H9 (cell line): ENCODE results near the gene SDK1. TPM values are rescaled to one million over a fixed set of nuclear protein-coding genes. Genes with fewer than 3 reads are reported as not detected.

Experiments used
- DNase-seq: peaks from one replicate; pipeline ENCODE4 v3.0.0-alpha.2; 2017
- H2AFZ ChIP-seq: one replicate; pipeline ENCODE4 v1.6.1; 2013; ENCODE audit warnings: mild to moderate bottlenecking, low read length, control low read depth, moderate library complexity
- H2AK5ac ChIP-seq: 2 replicates; pipeline ENCODE4 v1.6.1; 2013; ENCODE audit warnings: low read length, control low read depth, mixed read lengths; ENCODE audit not compliant: insufficient read length
- H2BK120ac ChIP-seq: one replicate; pipeline ENCODE4 v1.6.1; 2013; ENCODE audit warnings: low read depth, mild to moderate bottlenecking, low read length, control low read depth, inconsistent platforms; ENCODE audit not compliant: poor library complexity, severe bottlenecking
- H2BK12ac ChIP-seq: 2 replicates; pipeline ENCODE4 v1.6.1; 2013; ENCODE audit warnings: low read length, control low read depth, mixed read lengths, low read depth; ENCODE audit not compliant: insufficient read length
- H2BK15ac ChIP-seq: 2 replicates; pipeline ENCODE4 v1.6.1; 2013; ENCODE audit warnings: low read depth, low read length, control low read depth
- H2BK20ac ChIP-seq: one replicate; pipeline ENCODE4 v1.6.1; 2013; ENCODE audit warnings: low read depth, mild to moderate bottlenecking, low read length, control low read depth, inconsistent platforms; ENCODE audit not compliant: poor library complexity, severe bottlenecking
- H2BK5ac ChIP-seq: 2 replicates; pipeline ENCODE4 v1.6.1; 2013; ENCODE audit warnings: low read length, control low read depth, mixed read lengths; ENCODE audit not compliant: insufficient read length
- H3K14ac ChIP-seq: 2 replicates; pipeline ENCODE4 v1.6.1; 2013; ENCODE audit warnings: low read length, control low read depth; ENCODE audit not compliant: insufficient read depth
- H3K18ac ChIP-seq: 2 replicates; pipeline ENCODE4 v1.6.1; 2013; ENCODE audit warnings: low read depth, mild to moderate bottlenecking, mixed read lengths, low read length, control low read depth; ENCODE audit not compliant: insufficient read length
- H3K23ac ChIP-seq: 2 replicates; pipeline ENCODE4 v1.6.1; 2013; ENCODE audit warnings: low read length, control low read depth, mixed read lengths, low read depth; ENCODE audit not compliant: insufficient read length
- H3K23me2 ChIP-seq: 2 replicates; pipeline ENCODE4 v1.6.1; 2013; ENCODE audit warnings: low read depth, mild to moderate bottlenecking, mixed read lengths, low read length, control low read depth; ENCODE audit not compliant: insufficient read length, poor library complexity, severe bottlenecking
- H3K27ac ChIP-seq: 2 replicates; pipeline ENCODE4 v1.5.1; 2013; ENCODE audit warnings: low read length, control low read depth, mixed read lengths, low read depth; ENCODE audit not compliant: insufficient read length
- H3K27me3 ChIP-seq: 2 replicates; pipeline ENCODE4 v1.6.1; 2013; ENCODE audit warnings: low read length, control low read depth, inconsistent platforms; ENCODE audit not compliant: insufficient read depth
- H3K4ac ChIP-seq: 2 replicates; pipeline ENCODE4 v1.6.1; 2013; ENCODE audit warnings: low read depth, mild to moderate bottlenecking, control low read depth, inconsistent platforms, low read length, moderate library complexity
- H3K4me1 ChIP-seq: 2 replicates; pipeline ENCODE4 v1.6.1; 2013; ENCODE audit warnings: low read length, control low read depth, inconsistent platforms; ENCODE audit not compliant: insufficient read depth
- H3K4me2 ChIP-seq: 2 replicates; pipeline ENCODE4 v1.6.1; 2013; ENCODE audit warnings: low read length, control low read depth, mixed read lengths; ENCODE audit not compliant: insufficient read length, insufficient read depth
- H3K56ac ChIP-seq: 2 replicates; pipeline ENCODE4 v1.6.1; 2013; ENCODE audit warnings: low read depth, mild to moderate bottlenecking, mixed read lengths, low read length, control low read depth; ENCODE audit not compliant: insufficient read length
- H3K79me1 ChIP-seq: 2 replicates; pipeline ENCODE4 v1.6.1; 2013; ENCODE audit warnings: low read depth, mild to moderate bottlenecking, moderate library complexity, low read length, control low read depth, inconsistent platforms; ENCODE audit not compliant: insufficient read depth, poor library complexity, severe bottlenecking
- H3K79me2 ChIP-seq: 2 replicates; pipeline ENCODE4 v1.6.1; 2013; ENCODE audit warnings: low read length, control low read depth, inconsistent platforms; ENCODE audit not compliant: insufficient read depth
- H3K9ac ChIP-seq: 2 replicates; pipeline ENCODE4 v1.6.1; 2013; ENCODE audit warnings: low read length, control low read depth, mixed read lengths; ENCODE audit not compliant: insufficient read length; ENCODE audit errors: extremely low read depth
- H3K9me3 ChIP-seq: one replicate; pipeline ENCODE4 v1.6.1; 2013; ENCODE audit warnings: low read depth, low read length, inconsistent platforms; ENCODE audit not compliant: control insufficient read depth
- H3T11ph ChIP-seq: one replicate; pipeline ENCODE4 v1.6.1; 2013; ENCODE audit warnings: mild to moderate bottlenecking, low read length, control low read depth, inconsistent platforms
- H4K20me1 ChIP-seq: one replicate; pipeline ENCODE4 v1.6.1; 2013; ENCODE audit not compliant: control insufficient read depth, insufficient read length, insufficient read depth
- H4K5ac ChIP-seq: 2 replicates; pipeline ENCODE4 v1.6.1; 2013; ENCODE audit warnings: low read depth, mild to moderate bottlenecking, mixed read lengths, low read length, control low read depth; ENCODE audit not compliant: insufficient read length
- H4K8ac ChIP-seq: replicated peaks from 2 replicates; pipeline ENCODE4 v1.6.1; 2013; ENCODE audit warnings: low read length, control low read depth, mixed read lengths, low read depth; ENCODE audit not compliant: insufficient read length
- H4K91ac ChIP-seq: 2 replicates; pipeline ENCODE4 v1.6.1; 2013; ENCODE audit warnings: low read depth, mild to moderate bottlenecking, moderate library complexity, mixed read lengths, low read length, control low read depth; ENCODE audit not compliant: insufficient read length
- H3K27ac Mint-ChIP-seq, 3 experiments: 2 replicates in 2 of 3; 3 replicates in 1 of 3; pipeline ENCODE4 v1.8.0; 2020 to 2021; ENCODE audit warnings: mixed read lengths in 3 of 3, mild to moderate bottlenecking in 1 of 3, moderate library complexity in 1 of 3
- H3K27me3 Mint-ChIP-seq: 2 replicates; pipeline ENCODE4 v1.8.0; 2021; ENCODE audit warnings: low read depth, mild to moderate bottlenecking, moderate library complexity, mixed read lengths
- H3K36me3 Mint-ChIP-seq, 3 experiments: 2 replicates in 2 of 3; 3 replicates in 1 of 3; pipeline ENCODE4 v1.8.0; 2020 to 2021; ENCODE audit warnings: low read depth in 3 of 3, mixed read lengths in 3 of 3; ENCODE audit not compliant: insufficient read depth in 1 of 3
- H3K4me1 Mint-ChIP-seq, 2 experiments: 2 replicates each; pipeline ENCODE4 v1.8.0; 2020; ENCODE audit warnings: mixed read lengths in 2 of 2
- H3K4me3 Mint-ChIP-seq, 2 experiments: 2 replicates in 1 of 2; 3 replicates in 1 of 2; pipeline ENCODE4 v1.8.0; 2020 to 2021; ENCODE audit warnings: mild to moderate bottlenecking in 2 of 2, mixed read lengths in 2 of 2, moderate library complexity in 1 of 2
- H3K9me3 Mint-ChIP-seq, 2 experiments: 2 replicates in 1 of 2; 3 replicates in 1 of 2; pipeline ENCODE4 v1.8.0; 2020; ENCODE audit warnings: mild to moderate bottlenecking in 2 of 2, mixed read lengths in 2 of 2, moderate library complexity in 1 of 2
- CTCF ChIP-seq: fragments of 200-600 bp; sonication (generic); conservative IDR thresholded peaks from 3 replicates; pipeline ENCODE4 v1.8.0; 2021; ENCODE audit warnings: antibody characterized with exemption, mild to moderate bottlenecking
- WGBS: extraction: QIAGEN DNeasy Blood & Tissue Kit; methylation state at CpG from one replicate; pipeline ENCODE4 v1.1.7; 2013; ENCODE audit warnings: missing lambda C conversion rate, low lambda C conversion rate, mixed read lengths; ENCODE audit not compliant: insufficient read length; ENCODE audit errors: extremely low coverage; 5-methylcytosine and 5-hydroxymethylcytosine counted together
- total RNA-seq: library from RNA; stranded (reverse); gene quantifications from 2 replicates; pipeline ENCODE4 v1.2.1, GENCODE V29; 2021

The SDK1 gene
- total RNA-seq, 1 experiment from 2014 or later: 8.7 TPM

- Histone ChIP-seq H3K9ac (no peak overlapping the region), H3K23ac (no peak overlapping the region), H2AFZ (no peak overlapping the region), H3K4me1 (peaks cover 2% of the 10 kb centered on the region; the same call in 1 of the 2 replicates), H4K20me1 (no peaks in the 10 kb centered on the region), H2BK20ac (no peak overlapping the region), H3K18ac (no peak overlapping the region), H2BK12ac (no peak overlapping the region), H2BK120ac (no peak overlapping the region), H3K4ac (no peak overlapping the region), H3K79me1 (no peaks in the 10 kb centered on the region), H2AK5ac (no peak overlapping the region), H3K27me3 (no peaks in the 10 kb centered on the region), H4K5ac (no peak overlapping the region), H4K8ac (no peak overlapping the region), H2BK15ac (no peak overlapping the region), H2BK5ac (no peak overlapping the region), H4K91ac (no peak overlapping the region), H3K4me2 (no peak overlapping the region), H3K23me2 (no peaks in the 10 kb centered on the region), H3T11ph (no peak overlapping the region), H3K27ac (no peak overlapping the region), H3K79me2 (no peaks in the 10 kb centered on the region), H3K9me3 (no peaks in the 10 kb centered on the region), H3K14ac (no peak overlapping the region), H3K56ac (no peak overlapping the region)
- no peak overlapping the region for H3K27ac Mint-ChIP-seq
- DNase-seq: no peak
- no peak for TF ChIP-seq CTCF
- no CpG with 5 or more reads among the region's 9 CpGs for WGBS
- H3K9me3 Mint-ChIP-seq: no peaks in the 10 kb centered on the region; a peak in 1 of 5 replicates
- peaks cover 0 to 1% (median 0%) of the 10 kb centered on the region in 3 experiments; a peak in 2 of 7 replicates for H3K36me3 Mint-ChIP-seq
- peaks cover 21 to 26% of the 10 kb centered on the region in 2 experiments for H3K4me1 Mint-ChIP-seq
- no peak overlapping the region for H3K4me3 Mint-ChIP-seq
- H3K27me3 Mint-ChIP-seq: peaks cover 6% of the 10 kb centered on the region
Observed at GRCh38 chr7:4003503-4003902, 702.5 kb downstream of the SDK1 start.
